Coronary artery (tissue), 2 donors: ENCODE data around the gene CCBE1.

Experiments
- DNase-seq: peaks from one replicate; pipeline ENCODE4 v3.0.0-alpha.2; 2017; ENCODE audit warnings: low spot score
- H3K27ac ChIP-seq, 2 donors: fragments of 200-600 bp; sonication (generic); one replicate each; pipeline ENCODE4 v1.5.1; 2016 to 2019
- H3K4me3 ChIP-seq: fragments of 200-600 bp; sonication (generic); 2 replicates; pipeline ENCODE4 v1.5.1; 2016; ENCODE audit warnings: mild to moderate bottlenecking, moderate library complexity
- CTCF ChIP-seq: fragments of 200-600 bp; sonication (generic); IDR thresholded peaks from one replicate; pipeline ENCODE4 v1.5.1; 2019; ENCODE audit warnings: antibody characterized with exemption

Gene CCBE1

DNA sequence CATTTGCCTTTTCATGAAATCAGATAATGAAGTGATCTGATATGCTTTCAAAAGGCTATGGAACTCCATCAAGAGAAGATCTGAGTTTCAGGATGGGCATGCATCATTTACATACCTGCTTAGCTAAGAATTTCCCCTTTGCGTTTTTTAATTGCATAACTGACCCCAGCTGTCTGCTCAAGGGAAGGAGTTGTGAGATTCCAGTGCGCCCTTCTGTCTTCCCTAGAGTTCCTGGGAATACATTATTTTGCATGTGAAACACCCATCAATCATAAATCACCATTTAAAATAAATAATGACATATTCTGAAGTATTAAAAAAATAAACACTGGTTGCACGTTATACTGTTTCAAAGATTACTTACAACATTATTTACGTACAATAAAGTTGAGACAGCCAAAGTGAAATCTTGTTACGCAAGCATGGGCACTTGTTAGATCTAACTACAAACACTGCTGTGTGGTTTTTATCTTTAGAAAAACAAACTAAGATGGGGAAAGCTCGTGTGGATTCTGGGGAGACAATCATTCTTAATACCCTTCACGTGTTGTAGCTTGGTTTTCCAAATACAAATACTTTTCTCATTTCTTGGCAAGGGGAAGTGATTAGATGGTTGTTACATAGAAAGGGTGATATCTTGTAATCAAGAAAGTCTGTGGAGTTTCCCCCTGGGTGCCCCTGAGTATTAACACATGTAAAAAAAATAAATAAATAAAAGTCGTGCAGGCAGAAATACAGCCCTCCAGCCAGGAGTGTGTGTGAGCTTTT lies 212.5 kb downstream of the CCBE1 start:
- TF ChIP-seq CTCF = no peak

DNA sequence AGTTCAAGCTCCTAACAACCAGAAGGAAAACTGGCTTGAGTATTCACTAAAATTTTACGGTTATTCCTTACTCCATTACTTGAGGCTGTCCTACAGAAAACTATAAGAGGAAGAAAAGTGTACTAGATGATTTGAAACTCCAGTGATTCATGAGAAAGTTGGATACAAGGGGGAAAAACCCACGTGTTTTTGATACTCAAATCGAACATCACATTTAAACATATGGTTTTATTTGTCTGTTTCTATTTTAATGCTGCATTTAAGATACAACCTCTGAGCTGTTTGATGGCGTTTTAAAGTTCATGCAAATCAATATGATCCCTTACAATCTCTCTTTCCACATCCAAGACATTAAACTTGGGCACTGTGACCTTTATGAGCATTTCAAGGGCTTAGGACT lies 213.1 kb downstream of the CCBE1 start:
- Histone ChIP-seq H3K27ac (no peak overlapping the region), H3K4me3 (no peak overlapping the region)
- no peak for TF ChIP-seq CTCF
- DNase-seq = no peak

More for the DNA sequence above, 212.5 kb downstream of the CCBE1 start:
- no peak for DNase-seq
- no peak overlapping the region for H3K4me3 ChIP-seq
- no peak overlapping the region for H3K27ac ChIP-seq

- no peak overlapping the region for H3K4me3 ChIP-seq
- no peak overlapping the region for H3K27ac ChIP-seq
- TF ChIP-seq CTCF = no peak
- no peak for DNase-seq
These were observed 215.8 kb downstream of the CCBE1 start for GRCh38 chr18:59481436-59481835.

DNA sequence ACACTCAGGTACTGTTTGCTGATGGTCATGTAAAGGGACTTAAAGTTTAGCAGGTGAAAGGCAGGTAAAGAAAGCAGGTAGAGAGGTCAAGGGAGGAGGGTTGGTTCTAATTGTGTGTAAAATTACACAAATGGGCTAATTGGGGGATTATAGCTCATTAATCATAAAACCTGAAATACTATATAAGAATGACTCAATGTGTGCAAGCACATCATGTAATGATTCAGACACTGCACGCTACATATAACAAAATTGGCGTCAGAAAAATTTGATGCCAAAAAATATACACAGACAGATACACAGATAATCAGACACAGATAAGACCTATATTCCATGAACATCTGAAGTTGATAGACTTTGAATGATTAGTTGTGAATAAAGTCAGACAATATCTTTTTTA lies 217.4 kb downstream of the CCBE1 start:
- no peak for TF ChIP-seq CTCF
- no peak for DNase-seq
- Histone ChIP-seq H3K4me3 (no peak overlapping the region), H3K27ac (no peak overlapping the region)

DNA sequence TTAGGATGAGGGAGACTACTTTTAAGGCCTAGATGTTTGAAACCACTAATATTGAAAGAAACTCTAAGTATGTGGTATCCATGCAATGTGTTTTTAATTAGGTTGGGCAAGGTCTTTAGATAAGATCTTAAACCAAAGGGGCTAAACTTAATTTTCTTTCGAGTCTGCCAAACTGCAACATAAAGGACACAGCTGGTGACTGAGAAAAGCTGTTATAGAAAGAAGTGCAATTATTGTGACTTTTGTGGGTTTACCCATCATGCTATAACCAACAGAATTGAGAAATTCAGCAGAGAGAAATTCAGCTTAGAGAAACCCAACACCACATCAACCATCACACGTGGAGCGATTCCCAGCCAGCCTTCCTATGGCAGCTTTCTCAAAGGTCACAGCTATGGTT lies 218.6 kb downstream of the CCBE1 start:
- Histone ChIP-seq H3K27ac (no peak overlapping the region), H3K4me3 (no peak overlapping the region)
- no peak for TF ChIP-seq CTCF
- DNase-seq = no peak

DNA sequence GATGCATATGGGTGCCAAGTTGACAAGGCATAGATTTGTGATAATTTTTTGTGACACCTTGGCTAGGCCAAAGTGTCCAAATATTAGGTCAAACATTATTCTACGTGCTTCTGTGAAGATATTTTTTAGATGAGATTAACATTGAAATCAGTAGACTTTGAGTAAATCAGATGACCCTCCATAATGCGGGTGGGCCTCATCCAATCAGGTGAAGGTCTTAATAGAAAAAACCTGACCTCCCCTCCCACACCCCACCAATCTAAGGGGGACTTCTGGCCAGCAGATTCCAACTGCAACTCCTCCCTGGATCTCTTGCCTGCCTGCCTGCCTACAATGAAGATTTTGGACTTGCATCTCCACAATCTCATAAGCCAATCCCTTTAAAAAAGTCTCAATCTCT lies 219.4 kb downstream of the CCBE1 start:
- DNase-seq = no peak
- TF ChIP-seq CTCF = no peak

DNA sequence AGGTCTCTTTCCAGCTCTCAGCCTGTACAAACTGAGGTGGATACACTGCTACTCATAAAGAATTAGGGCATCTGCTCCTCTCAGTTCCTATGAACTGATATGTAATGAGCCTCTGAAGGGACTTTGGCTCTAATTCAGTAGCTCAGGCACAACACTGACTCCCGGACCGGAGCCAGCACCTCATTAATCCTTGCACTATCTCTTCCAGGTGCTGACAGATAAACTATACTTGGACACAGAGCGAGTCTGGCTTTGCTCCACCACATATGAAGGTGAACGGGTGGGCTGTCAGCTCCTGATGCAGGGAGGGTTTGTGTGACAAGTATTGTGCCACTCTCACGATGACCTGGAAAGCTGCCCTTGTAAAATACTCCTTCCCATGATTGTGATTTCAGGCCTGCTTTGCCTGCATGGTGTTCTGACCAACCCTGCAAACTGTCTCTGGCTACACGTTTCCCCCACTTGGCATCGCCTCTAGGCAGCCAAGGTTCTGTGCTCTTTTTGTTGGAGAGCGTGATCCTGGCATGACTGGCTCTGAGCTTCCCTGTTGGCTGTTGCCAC lies 226.6 kb downstream of the CCBE1 start:
- TF ChIP-seq CTCF = no peak
- no peak for DNase-seq
- Histone ChIP-seq H3K4me3 (no peak overlapping the region), H3K27ac (no peak overlapping the region)

More for the DNA sequence above, 219.4 kb downstream of the CCBE1 start:
- no peak overlapping the region for H3K27ac ChIP-seq
- H3K4me3 ChIP-seq = no peak overlapping the region
